ENCODE data around the gene NATD1.
"Not testable (repeated sequence)": the region's sequence is repeated elsewhere in the genome, so short reads cannot be mapped to it uniquely, and the experiment has no call there.

The NATD1 gene

GRCh38 chr17:21247552-21248258 lies 5.5 kb downstream of the NATD1 start:
- in situ Hi-C loops (cut with MboI; ENCODE audit: low sequenced_read_pairs) = no loop called here

- in situ Hi-C loops (cut with MboI; ENCODE audit: low sequenced_read_pairs) = no loop called here
These were observed 6.5 kb downstream of the NATD1 start for GRCh38 chr17:21246698-21247097.

- in situ Hi-C loops (cut with MboI; ENCODE audit: low sequenced_read_pairs) = no loop called here
These were observed 7.5 kb downstream of the NATD1 start for GRCh38 chr17:21245639-21246084.

GRCh38 chr17:21243516-21244303 lies 9.5 kb downstream of the NATD1 start:
- in situ Hi-C loops (cut with MboI; ENCODE audit: low sequenced_read_pairs) = no loop called here

- in situ Hi-C loops (cut with MboI; ENCODE audit: low sequenced_read_pairs) = no loop called here
These were observed 10.3 kb downstream of the NATD1 start for GRCh38 chr17:21242780-21243515.

- in situ Hi-C loops (cut with MboI; ENCODE audit: low sequenced_read_pairs) = no loop called here
These were observed 11.0 kb downstream of the NATD1 start for GRCh38 chr17:21242026-21242697.

GRCh38 chr17:21241564-21241963 lies 11.6 kb downstream of the NATD1 start:
- in situ Hi-C loops (cut with MboI; ENCODE audit: low sequenced_read_pairs) = no loop called here

GRCh38 chr17:21240369-21241055 lies 12.7 kb downstream of the NATD1 start:
- in situ Hi-C loops (cut with MboI; ENCODE audit: low sequenced_read_pairs) = no loop called here

GRCh38 chr17:21239680-21240368 lies 13.4 kb downstream of the NATD1 start:
- in situ Hi-C loops (cut with MboI; ENCODE audit: low sequenced_read_pairs) = no loop called here

GRCh38 chr17:21235921-21236320 lies 17.3 kb downstream of the NATD1 start:
- in situ Hi-C loops (cut with MboI; ENCODE audit: low sequenced_read_pairs) = no loop called here

- in situ Hi-C loops (cut with MboI; ENCODE audit: low sequenced_read_pairs) = no loop called here
These were observed 19.4 kb downstream of the NATD1 start for GRCh38 chr17:21233581-21234347.

GRCh38 chr17:21232033-21232749 lies 21.0 kb downstream of the NATD1 start:
- in situ Hi-C loops (cut with MboI; ENCODE audit: low sequenced_read_pairs) = no loop called here

GRCh38 chr17:21231533-21231932 lies 21.7 kb downstream of the NATD1 start:
- in situ Hi-C loops (cut with MboI; ENCODE audit: low sequenced_read_pairs) = no loop called here

GRCh38 chr17:21228845-21229244 lies 24.4 kb downstream of the NATD1 start:
- in situ Hi-C loops (cut with MboI; ENCODE audit: low sequenced_read_pairs) = no loop called here

GRCh38 chr17:21228111-21228510 lies 25.1 kb downstream of the NATD1 start:
- in situ Hi-C loops (cut with MboI; ENCODE audit: low sequenced_read_pairs) = no loop called here

- in situ Hi-C loops (cut with MboI; ENCODE audit: low sequenced_read_pairs) = not testable (repeated sequence)
These were observed 25.9 kb downstream of the NATD1 start for GRCh38 chr17:21227277-21227676.

GRCh38 chr17:21223086-21223485 lies 30.1 kb downstream of the NATD1 start:
- in situ Hi-C loops (cut with MboI; ENCODE audit: low sequenced_read_pairs) = no loop called here

GRCh38 chr17:21218831-21219380 lies 34.3 kb downstream of the NATD1 start:
- in situ Hi-C loops (cut with MboI; ENCODE audit: low sequenced_read_pairs) = no loop called here

Measured in HL-60/S4 treated with phorbol 12-myristate 13-acetate at 8.2 ng/mL for 4 days and 3 days (cell line).